ENCODE results near the gene PRTN3.
"Not testable (repeated sequence)": the region's sequence is repeated elsewhere in the genome, so short reads cannot be mapped to it uniquely, and the experiment has no call there.

The PRTN3 gene

GRCh38 chr19:884420-885211 lies 43.8 kb downstream of the PRTN3 start:
- no peak for DNase-seq

- no peak for DNase-seq
These were observed 44.9 kb downstream of the PRTN3 start for GRCh38 chr19:885536-886224.

- DNase-seq: no peak
These were observed 46.3 kb downstream of the PRTN3 start for GRCh38 chr19:887072-887471.

- no peak for DNase-seq
These were observed 46.8 kb downstream of the PRTN3 start for GRCh38 chr19:887599-887998.

GRCh38 chr19:888581-889385 lies 48.0 kb downstream of the PRTN3 start:
- no peak for DNase-seq

GRCh38 chr19:889662-890295 lies 49.0 kb downstream of the PRTN3 start:
- no peak for DNase-seq

GRCh38 chr19:890831-891230 lies 50.0 kb downstream of the PRTN3 start:
- no peak for DNase-seq

GRCh38 chr19:891421-892200 lies 50.8 kb downstream of the PRTN3 start:
- not testable (repeated sequence) for DNase-seq

GRCh38 chr19:892243-892893 lies 51.6 kb downstream of the PRTN3 start:
- no peak for DNase-seq

- peak; percentile 84 for DNase-seq
These were observed 52.3 kb downstream of the PRTN3 start, which contains the start of the genes MED16 and RNU6-9 for GRCh38 chr19:892894-893689. Gene MED16, minus strand, starts transcription at chr19:893187. Its CDS starts 2,056 bp downstream, at chr19:891131. Gene RNU6-9, plus strand, starts transcription at chr19:893484.

- no peak for DNase-seq
These were observed 55.6 kb downstream of the PRTN3 start for GRCh38 chr19:896434-896833.

GRCh38 chr19:896999-897398 lies 56.2 kb downstream of the PRTN3 start:
- DNase-seq: no peak

GRCh38 chr19:897442-898039 lies 56.7 kb downstream of the PRTN3 start:
- DNase-seq: no peak

Measured in activated T-cell treated with anti-CD3 and anti-CD28 coated beads for 4 hours (primary cell).